ENCODE results near the gene ATAD2B.

DNA sequence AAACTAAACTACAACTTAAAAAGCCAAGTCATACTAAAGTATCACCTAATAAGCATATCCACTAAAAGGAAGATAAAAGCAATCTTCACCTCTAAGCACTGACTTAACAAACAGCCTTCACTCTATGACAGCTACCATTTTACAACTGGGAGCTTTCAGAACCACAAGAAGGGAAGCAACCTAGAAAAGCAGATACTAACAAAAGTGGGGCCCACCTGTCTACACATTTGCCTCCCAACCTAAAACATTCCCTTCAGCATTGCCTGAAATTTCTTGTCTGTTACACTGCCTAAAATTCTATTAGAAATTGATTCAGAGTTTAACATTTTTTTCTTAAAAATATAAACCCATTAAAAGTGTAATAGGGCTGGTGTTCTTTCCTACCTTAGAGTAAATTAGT is 172.0 kb downstream of the ATAD2B start:
- TF ChIP-seq, protein P1, sequence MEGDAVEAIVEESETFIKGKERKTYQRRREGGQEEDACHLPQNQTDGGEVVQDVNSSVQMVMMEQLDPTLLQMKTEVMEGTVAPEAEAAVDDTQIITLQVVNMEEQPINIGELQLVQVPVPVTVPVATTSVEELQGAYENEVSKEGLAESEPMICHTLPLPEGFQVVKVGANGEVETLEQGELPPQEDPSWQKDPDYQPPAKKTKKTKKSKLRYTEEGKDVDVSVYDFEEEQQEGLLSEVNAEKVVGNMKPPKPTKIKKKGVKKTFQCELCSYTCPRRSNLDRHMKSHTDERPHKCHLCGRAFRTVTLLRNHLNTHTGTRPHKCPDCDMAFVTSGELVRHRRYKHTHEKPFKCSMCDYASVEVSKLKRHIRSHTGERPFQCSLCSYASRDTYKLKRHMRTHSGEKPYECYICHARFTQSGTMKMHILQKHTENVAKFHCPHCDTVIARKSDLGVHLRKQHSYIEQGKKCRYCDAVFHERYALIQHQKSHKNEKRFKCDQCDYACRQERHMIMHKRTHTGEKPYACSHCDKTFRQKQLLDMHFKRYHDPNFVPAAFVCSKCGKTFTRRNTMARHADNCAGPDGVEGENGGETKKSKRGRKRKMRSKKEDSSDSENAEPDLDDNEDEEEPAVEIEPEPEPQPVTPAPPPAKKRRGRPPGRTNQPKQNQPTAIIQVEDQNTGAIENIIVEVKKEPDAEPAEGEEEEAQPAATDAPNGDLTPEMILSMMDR (IDR thresholded peaks at IDR 0.05), result no peak
- TF ChIP-seq POLR2A (IDR thresholded peaks at IDR 0.05), result no peak
